HepG2 (cell line): Measurements from ENCODE around the gene ITPRIP. TPM values are rescaled to one million over a fixed set of nuclear protein-coding genes. Genes with fewer than 3 reads are reported as not detected.

ENCODE experiments used
- ARNTL ChIP-seq: sonication (generic); formaldehyde crosslinking; IDR thresholded peaks from 2 replicates; pipeline ENCODE4 v1.4.0; 2020; ENCODE audit warnings: mild to moderate bottlenecking, missing genetic modification reagents
- CREBL2 ChIP-seq: sonication (generic); formaldehyde crosslinking; IDR thresholded peaks from 2 replicates; pipeline ENCODE4 v1.8.1; 2023; ENCODE audit warnings: missing genetic modification reagents, mild to moderate bottlenecking, borderline replicate concordance
- HIC2 ChIP-seq: sonication (generic); formaldehyde crosslinking; IDR thresholded peaks from 2 replicates; pipeline ENCODE4 v1.9.0; 2022; ENCODE audit warnings: low read depth, missing genetic modification reagents
- LCORL ChIP-seq, 2 experiments: fragments of 450-650 bp in 1 of 2; sonication (generic) in 1 of 2; formaldehyde crosslinking in 1 of 2; IDR thresholded peaks; 2 replicates each; pipeline versions ENCODE4 v1.5.0 to v1.6.1; 2017 to 2020; ENCODE audit warnings: antibody characterized with exemption in 1 of 2, missing genetic modification reagents in 1 of 2
- MAFF ChIP-seq: IDR thresholded peaks from 2 replicates; pipeline ENCODE4 v1.6.1; 2011; ENCODE audit warnings: low read depth, low read length, improper control_type of control experiment
- MEIS1 ChIP-seq: sonication (generic); formaldehyde crosslinking; IDR thresholded peaks from 2 replicates; pipeline ENCODE4 v1.9.0; 2021; ENCODE audit warnings: mild to moderate bottlenecking, missing genetic modification reagents, moderate library complexity, borderline replicate concordance
- PHF20 ChIP-seq: sonication (generic); formaldehyde crosslinking; IDR thresholded peaks from 2 replicates; pipeline ENCODE4 v1.5.0; 2020; ENCODE audit warnings: mild to moderate bottlenecking, missing genetic modification reagents
- PLRG1 ChIP-seq: fragments of 450-650 bp; conservative IDR thresholded peaks from 2 replicates; pipeline ENCODE4 v1.6.1; 2016
- SATB2 ChIP-seq: sonication (generic); formaldehyde crosslinking; IDR thresholded peaks from 2 replicates; pipeline ENCODE4 v1.5.0; 2020; ENCODE audit warnings: missing genetic modification reagents
- SRF ChIP-seq: IDR thresholded peaks from 2 replicates; pipeline ENCODE4 v1.6.1; 2011; ENCODE audit warnings: mild to moderate bottlenecking, low read depth, low read length, moderate library complexity
- SRSF1 ChIP-seq: fragments of 200-400 bp; formaldehyde crosslinking; optimal IDR thresholded peaks from 2 replicates; pipeline ENCODE3; 2017; ENCODE audit warnings: mild to moderate bottlenecking, low read depth, low read length, moderate library complexity
- ZBTB46 ChIP-seq: sonication (generic); formaldehyde crosslinking; IDR thresholded peaks from 2 replicates; pipeline ENCODE4 v1.4.0; 2020; ENCODE audit warnings: mild to moderate bottlenecking, missing genetic modification reagents, borderline replicate concordance
- ZKSCAN5 ChIP-seq: sonication (generic); formaldehyde crosslinking; IDR thresholded peaks from 2 replicates; pipeline ENCODE4 v1.5.1; 2020; ENCODE audit warnings: mild to moderate bottlenecking, missing genetic modification reagents
- ZNF10 ChIP-seq: sonication (generic); formaldehyde crosslinking; IDR thresholded peaks from 2 replicates; pipeline ENCODE4 v1.4.0; 2020; ENCODE audit warnings: mild to moderate bottlenecking, low read depth, missing genetic modification reagents, borderline replicate concordance
- ZNF276 ChIP-seq: sonication (generic); formaldehyde crosslinking; IDR thresholded peaks from 2 replicates; pipeline ENCODE4 v1.4.0; 2020; ENCODE audit warnings: mild to moderate bottlenecking, low read depth, missing genetic modification reagents
- ZNF546 ChIP-seq: sonication (generic); formaldehyde crosslinking; conservative IDR thresholded peaks from 2 replicates; pipeline ENCODE4 v1.8.1; 2023; ENCODE audit warnings: mild to moderate bottlenecking, missing genetic modification reagents
- ZNF674 ChIP-seq: sonication (generic); formaldehyde crosslinking; IDR thresholded peaks from 2 replicates; pipeline ENCODE4 v1.5.0; 2020; ENCODE audit warnings: low read depth, mild to moderate bottlenecking, missing genetic modification reagents
- polyA plus RNA-seq, 8 experiments: library from polyadenylated mRNA; depleted of rRNA in 3 of 8; stranded (reverse) in 7 of 8; unstranded in 1 of 8; fragments of >200 nt; fragmentation: Illumina TruSeq in 4 of 8; extraction: Trizol in 4 of 8; gene quantifications; 2 replicates each; pipeline versions ENCODE4 v1.2.1 to v1.2.3, GENCODE V29; 2011 to 2016; ENCODE audit warnings: low read depth in 4 of 8, missing spikeins in 1 of 8, mixed read lengths in 1 of 8; ENCODE audit not compliant: insufficient read depth in 1 of 8
- total RNA-seq, 5 experiments: library from RNA; depleted of rRNA; stranded (reverse); fragments of >200 nt; fragmentation: Illumina TruSeq; extraction: Trizol; gene quantifications; 2 replicates each; pipeline ENCODE4 v1.2.3, GENCODE V29; 2016; ENCODE audit warnings: low read depth in 1 of 5
- TF ChIP-seq, protein P1 (sequence below): sonication (generic); formaldehyde crosslinking; IDR thresholded peaks from 2 replicates; pipeline ENCODE4 v1.4.0; 2020; ENCODE audit warnings: mild to moderate bottlenecking, missing genetic modification reagents, borderline replicate concordance

ITPRIP gene
- total and polyA plus RNA-seq, 2 of the 13 experiments (the other 11 are each of a cell fraction or from before 2014, with no cell fraction given): 1.00 to 2.8 TPM

- TF ChIP-seq LCORL (IDR thresholded peaks at IDR 0.05): no peak
- no peak for TF ChIP-seq LCORL (CRISPR knock-in tag; IDR thresholded peaks at IDR 0.05)
- no peak for TF ChIP-seq SATB2
- TF ChIP-seq MEIS1: peak; percentile 22; the same call in 1 of the 2 replicates
- peak; percentile 64; the same call in 1 of the 2 replicates for TF ChIP-seq SRF
- TF ChIP-seq, protein P1, sequence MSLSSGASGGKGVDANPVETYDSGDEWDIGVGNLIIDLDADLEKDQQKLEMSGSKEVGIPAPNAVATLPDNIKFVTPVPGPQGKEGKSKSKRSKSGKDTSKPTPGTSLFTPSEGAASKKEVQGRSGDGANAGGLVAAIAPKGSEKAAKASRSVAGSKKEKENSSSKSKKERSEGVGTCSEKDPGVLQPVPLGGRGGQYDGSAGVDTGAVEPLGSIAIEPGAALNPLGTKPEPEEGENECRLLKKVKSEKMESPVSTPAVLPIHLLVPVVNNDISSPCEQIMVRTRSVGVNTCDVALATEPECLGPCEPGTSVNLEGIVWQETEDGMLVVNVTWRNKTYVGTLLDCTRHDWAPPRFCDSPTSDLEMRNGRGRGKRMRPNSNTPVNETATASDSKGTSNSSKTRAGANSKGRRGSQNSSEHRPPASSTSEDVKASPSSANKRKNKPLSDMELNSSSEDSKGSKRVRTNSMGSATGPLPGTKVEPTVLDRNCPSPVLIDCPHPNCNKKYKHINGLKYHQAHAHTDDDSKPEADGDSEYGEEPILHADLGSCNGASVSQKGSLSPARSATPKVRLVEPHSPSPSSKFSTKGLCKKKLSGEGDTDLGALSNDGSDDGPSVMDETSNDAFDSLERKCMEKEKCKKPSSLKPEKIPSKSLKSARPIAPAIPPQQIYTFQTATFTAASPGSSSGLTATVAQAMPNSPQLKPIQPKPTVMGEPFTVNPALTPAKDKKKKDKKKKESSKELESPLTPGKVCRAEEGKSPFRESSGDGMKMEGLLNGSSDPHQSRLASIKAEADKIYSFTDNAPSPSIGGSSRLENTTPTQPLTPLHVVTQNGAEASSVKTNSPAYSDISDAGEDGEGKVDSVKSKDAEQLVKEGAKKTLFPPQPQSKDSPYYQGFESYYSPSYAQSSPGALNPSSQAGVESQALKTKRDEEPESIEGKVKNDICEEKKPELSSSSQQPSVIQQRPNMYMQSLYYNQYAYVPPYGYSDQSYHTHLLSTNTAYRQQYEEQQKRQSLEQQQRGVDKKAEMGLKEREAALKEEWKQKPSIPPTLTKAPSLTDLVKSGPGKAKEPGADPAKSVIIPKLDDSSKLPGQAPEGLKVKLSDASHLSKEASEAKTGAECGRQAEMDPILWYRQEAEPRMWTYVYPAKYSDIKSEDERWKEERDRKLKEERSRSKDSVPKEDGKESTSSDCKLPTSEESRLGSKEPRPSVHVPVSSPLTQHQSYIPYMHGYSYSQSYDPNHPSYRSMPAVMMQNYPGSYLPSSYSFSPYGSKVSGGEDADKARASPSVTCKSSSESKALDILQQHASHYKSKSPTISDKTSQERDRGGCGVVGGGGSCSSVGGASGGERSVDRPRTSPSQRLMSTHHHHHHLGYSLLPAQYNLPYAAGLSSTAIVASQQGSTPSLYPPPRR: no peak
- TF ChIP-seq ZNF674 (CRISPR knock-in tag): no peak
- TF ChIP-seq HIC2 (CRISPR knock-in tag): no peak
- no peak for TF ChIP-seq ZKSCAN5 (CRISPR knock-in tag)
- 0 out of 2 replicates have a peak, but pooled peaks have one; percentile 34 for TF ChIP-seq PHF20
- TF ChIP-seq MAFF: no peak
- peak; percentile 100 for TF ChIP-seq ZNF276 (CRISPR knock-in tag)
- TF ChIP-seq CREBL2 (CRISPR knock-in tag): no peak
- TF ChIP-seq ZNF10: no peak
- no peak for TF ChIP-seq PLRG1
- peak; percentile 44; the same call in 1 of the 2 replicates for TF ChIP-seq ARNTL (CRISPR knock-in tag)
- no peak for TF ChIP-seq ZNF546 (CRISPR knock-in tag)
- TF ChIP-seq SRSF1: no peak
- no peak for TF ChIP-seq ZBTB46 (CRISPR knock-in tag)
Measured at GRCh38 chr10:104337985-104338735, at the start of gene ITPRIP (continued).
